ENCODE data around the gene RAP2C.
"Not testable (repeated sequence)": the region's sequence is repeated elsewhere in the genome, so short reads cannot be mapped to it uniquely, and the experiment has no call there.

Gene RAP2C

DNA sequence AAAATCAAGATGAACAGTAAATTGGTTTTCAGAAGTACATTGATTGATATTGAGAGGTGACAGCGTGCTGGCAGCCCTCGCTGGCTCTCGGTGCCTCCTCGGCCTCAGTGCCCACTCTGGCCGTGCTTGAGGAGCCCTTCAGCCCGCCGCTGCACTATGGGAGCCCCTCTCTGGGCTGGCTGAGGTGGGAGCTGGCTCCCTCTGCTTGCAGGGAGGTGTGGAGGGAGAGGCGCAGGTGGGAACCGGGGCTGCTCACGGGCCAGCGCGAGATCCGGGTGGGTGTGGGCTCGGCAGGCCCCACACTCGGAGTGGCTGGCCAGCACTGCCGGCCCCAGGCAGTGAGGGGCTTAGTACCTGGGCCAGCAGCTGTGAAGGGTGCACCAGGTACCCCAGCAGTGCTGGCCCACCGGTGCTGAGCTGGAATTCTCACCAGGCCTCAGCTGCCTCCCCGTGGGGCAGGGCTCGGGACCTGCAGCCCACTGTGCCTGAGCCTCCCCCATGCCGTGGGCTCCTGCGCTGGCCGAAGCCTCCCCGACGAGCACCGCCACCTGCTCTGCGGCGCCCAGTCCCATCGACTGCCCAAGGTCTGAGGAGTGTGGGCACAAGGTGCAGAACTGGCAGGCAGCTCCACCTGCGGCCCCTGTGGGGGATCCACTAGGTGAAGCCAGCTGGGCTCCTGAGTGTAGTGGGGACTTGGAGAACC, 25.2 kb downstream of the RAP2C start:
- DNase-seq: no peak

DNA sequence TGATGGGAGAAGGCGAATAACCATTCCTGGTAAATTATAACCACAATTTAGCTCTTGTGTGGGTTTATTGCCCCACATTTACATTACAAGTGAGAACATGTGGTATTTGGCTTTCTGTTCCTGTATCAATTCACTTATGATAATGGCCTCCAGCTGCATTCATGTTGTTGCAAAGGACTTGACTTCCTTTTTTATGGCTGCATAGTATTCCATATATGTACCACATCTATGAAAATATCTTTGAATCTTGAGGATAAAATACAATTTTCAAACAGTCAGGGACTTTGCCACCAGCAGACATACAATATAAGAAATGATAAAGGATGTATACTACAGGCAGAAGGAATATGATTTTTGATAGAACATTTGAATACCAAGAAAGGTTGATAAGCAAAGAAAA, 27.3 kb downstream of the RAP2C start:
- no peak for DNase-seq

DNA sequence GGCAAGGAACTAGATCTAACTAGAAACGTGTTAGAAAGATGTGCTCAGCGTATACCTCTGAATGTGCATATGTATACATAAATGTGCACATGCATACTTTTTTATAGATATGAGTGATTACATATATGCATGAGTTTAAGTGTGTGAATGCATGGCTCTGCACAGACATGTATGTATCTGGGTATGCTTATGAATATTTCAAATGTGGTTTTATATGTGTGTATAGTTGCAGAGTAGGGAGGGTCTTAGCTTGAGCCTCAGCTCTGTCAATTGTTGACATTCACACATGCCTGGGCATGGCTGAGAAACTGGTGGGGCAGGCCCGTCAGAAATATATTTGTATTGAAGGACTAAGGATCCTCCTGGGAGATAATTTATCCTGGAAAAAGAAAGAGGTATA, 31.1 kb downstream of the RAP2C start:
- no peak for DNase-seq

DNA sequence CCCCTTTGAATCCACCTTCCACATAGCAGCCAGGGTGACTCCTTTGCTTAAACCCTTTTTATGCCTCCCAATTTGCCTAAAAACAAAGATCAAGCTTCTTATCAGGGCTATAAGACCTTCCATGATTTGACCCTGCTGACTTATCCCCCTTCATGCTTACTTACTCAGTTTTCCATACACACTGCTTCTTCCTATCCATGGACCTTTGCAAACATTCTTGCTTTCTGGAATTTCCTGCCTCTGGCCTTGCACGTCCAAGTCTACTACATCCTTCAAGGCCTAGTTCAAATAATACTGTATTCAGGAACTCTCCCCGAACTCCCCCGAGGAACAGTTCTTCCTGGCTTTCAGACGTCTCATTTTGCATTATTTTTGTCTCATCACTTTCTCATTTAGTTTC, 31.8 kb downstream of the RAP2C start:
- no peak for DNase-seq

DNA sequence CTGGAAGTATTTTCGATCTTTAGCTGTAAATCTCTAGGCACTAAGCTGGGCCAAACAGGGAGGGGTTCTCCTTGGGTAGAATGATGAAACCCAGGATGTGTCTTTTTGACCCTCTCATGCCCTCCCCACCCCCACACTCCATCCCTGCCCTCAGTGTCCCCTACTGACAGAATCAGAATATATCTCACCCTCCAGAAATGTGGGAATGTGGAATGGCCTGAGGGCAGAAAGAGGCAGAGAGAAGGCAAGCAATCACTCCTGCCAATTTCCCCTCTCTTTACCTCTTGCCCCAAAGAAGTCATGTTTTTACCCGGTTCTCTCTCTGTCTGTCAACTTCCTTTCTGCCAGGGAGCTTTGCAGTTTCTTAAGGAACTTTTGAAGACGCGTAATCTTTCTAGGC, 34.4 kb downstream of the RAP2C start:
- DNase-seq: no peak

DNA sequence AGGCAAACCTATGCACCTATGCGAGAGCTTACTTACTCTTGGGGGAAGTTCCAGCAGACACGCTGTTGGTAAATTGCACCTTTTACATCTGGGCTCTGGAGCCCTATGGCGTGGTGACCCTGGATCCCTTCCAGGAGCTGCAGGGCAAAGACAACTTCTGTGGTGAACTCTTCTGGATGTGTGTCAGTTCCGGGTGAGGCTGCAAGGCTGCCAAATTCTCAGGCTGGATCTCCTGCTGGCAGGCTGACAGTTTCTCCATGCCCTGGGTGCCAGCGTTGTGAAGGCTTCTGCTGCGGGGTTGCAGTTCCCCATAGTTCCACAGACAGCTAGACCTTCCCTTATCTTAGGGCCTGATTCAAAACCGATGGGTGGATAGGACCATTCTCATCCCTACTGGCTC, 37.9 kb downstream of the RAP2C start:
- DNase-seq: no peak

DNA sequence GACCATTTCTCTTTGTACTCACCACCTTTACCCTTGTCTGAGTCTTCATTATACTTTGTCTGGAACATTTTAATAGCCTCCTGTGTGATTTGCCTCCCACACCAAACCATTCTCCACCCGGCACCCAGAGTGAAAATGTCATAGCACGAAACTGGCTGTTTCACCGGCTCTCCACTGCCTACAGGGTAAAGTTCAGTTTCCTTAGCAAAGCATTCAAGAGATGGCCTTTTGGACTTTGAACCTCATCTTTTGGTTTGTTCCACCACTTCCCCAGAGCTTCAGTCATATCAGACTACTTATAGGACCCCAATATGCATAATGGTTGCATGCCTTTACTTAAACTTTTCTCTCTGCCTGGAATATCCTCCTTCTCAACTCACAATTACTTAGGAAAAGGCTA, 38.3 kb downstream of the RAP2C start:
- DNase-seq: no peak

DNA sequence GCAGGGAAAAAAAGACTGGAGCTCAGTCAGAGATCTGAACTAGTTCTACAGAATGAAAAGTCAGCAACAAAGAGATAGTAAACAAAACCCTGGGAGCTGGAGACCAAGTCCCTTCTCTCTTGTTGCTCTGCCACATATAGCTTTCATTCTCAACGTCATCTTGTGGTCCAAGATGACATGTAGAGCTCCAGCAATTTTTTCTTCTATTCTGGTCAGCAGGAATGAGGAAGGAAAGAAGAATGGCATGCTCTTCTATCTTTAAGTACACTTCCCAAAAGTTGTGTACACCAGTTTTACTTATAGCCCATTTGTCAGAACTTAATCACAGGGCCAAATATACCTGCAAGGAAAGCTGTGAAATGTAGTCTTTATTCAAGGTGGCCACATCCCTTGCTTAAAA, 45.6 kb downstream of the RAP2C start:
- DNase-seq: no peak

DNA sequence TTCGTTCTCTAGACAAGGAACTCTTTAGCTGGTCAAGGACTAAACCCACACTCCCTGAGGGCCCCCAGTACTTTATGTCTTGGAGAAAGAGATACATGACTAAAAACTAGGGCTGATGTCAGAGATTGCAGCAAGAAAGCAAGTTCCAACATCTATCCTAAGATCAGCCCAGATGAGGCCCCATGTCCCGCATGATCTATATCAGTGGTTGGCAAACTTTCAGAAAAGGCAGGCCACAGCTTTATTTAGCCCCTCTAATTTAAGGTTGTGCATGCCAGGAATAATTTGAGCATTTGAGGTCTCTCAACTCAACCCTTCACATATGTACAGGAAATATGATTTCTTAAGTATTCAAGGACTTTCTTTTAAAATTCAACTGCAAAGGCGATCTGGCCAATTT, 47.4 kb downstream of the RAP2C start:
- DNase-seq: no peak

DNA sequence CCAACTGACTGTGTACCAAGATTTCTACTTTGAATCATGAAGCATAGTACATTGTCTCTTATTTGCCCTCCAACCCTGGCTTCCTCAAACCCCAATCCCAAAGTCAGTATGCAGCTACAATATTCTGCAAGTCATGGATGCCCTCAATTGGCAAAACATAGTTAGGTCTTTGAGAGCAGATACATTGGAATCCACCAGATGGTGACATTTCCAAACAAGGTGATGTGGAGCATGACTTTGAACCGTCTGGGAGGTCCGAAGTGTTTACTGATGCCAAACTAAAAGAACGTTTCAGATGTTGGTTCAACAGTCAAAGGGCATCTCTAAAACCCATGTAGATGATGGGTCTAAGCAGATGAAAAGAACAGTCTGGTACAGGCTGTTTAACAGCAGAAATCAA, 47.8 kb downstream of the RAP2C start:
- no peak for DNase-seq

DNA sequence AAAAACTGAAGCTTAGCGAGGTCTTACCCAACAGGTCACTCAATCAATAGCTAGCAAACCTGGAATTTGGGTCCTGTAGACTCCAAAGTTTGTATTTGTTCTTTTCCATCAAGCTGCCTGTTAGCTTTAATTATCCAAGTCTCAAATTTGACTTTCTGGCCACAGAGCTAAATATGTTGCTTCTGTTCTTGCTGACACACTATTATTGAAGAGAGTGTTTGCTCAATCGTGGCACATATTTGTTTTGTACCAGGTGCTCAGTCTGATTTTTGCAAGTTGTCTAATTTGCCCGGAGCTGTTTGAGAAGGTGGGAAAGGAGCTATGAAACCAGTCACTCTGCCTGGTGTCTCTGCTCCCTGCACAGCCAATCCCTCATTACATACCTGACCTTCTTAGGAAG, 49.7 kb downstream of the RAP2C start:
- no peak for DNase-seq

DNA sequence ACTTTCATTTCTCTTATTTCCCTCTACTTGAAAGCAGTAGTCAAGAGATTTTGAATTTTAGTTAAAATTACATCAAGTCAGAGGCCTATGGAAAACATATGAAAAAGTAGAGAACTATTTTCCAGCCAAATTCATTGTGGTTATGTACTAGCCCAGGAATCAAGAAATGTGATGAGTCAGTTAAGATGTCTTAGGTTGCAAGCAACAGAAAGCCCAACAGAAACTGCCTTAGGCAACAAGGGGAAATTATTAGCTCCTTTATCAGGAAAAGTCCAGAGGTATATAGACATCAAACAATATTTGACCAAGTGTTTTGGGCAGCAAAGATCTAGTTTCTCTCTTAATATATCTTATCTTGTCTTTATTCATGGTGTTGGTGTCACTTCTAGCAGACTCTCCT, 53.6 kb downstream of the RAP2C start:
- DNase-seq: no peak

DNA sequence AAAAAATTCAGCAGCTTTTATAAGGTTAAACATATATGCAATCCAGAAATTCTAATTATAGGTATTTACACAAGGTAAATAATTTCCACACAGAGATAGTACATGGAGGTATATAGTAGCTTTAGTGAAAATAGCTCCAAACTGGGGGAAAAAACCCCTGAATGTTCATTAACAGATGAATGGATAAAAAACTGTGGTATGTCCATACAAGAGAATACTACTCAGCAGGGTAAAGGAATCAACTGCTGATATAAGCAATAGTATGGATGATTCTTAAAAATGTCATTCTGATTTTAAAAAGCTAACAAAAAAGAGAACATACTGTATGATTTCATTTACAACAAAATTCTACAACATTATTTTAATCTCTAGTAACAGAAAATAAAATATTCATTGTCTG, 54.2 kb downstream of the RAP2C start:
- DNase-seq: no peak

DNA sequence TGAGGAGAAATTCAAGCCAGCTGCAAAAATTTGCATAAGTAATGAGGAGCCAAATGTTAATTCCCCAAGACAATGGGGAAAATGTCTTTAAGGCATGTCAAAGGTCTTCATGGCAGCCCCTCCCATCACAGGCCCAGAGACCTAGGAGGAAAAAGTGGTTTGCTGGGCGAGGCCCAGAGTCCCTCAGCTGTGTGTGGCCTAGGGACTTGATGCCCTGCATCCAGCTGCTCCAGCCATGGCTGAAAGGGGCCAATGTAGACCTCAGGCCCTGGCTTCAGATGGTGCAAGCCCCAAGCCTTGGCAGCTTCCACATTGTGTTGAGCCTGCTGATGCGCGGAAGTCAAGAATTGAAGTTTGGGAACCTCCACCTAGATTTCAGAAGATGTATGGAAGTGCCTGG, 56.2 kb downstream of the RAP2C start:
- not testable (repeated sequence) for DNase-seq

DNA sequence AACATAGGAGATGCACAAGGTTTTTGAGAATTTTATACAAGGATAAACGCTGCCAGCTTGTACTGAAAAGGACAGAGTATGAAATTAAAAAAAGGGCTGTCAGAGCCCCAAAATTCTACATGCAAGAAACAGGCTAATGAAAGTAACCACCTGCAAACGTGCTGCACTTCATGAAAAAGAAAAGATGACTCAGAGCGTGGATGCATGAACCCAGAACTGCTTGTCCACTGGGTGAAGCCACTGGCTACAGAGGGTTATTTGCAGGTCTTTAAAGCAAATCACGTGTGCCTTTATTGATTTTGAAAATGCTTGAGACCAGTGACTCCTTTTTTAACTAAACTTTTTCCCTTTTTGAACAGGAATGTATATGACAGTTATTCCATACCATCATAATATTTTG, 66.1 kb downstream of the RAP2C start:
- DNase-seq: no peak

All from HCEC 1CT (cell line).